Measurements from ENCODE around the gene PROSER2. TPM values are rescaled to one million over a fixed set of nuclear protein-coding genes. Genes with fewer than 3 reads are reported as not detected.

Gene PROSER2
- total and polyA plus RNA-seq, 2 donors (not counting 1 experiment from before 2014, with no cell fraction given), result 0.07 TPM; not detected in 1

DNA sequence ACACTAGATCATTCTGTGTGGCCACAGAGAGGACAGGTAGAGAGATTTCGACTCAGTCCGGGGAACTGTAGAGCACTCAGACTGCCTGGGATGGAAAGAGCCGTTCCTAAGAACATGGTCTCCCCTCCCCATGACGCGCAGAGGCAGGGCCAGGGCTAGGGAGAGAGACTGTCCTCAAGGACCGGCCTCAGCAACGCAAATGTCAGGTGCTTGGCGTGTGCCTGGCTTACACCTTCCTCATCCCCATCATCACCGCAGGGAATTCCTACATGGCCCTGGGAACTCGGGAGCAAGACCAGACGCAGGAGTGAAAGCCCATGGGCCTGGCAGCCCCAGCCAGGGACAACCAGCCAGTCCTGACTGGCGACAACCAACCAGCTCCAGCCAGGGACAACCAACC, 55.6 kb downstream of the PROSER2 start:
- Histone ChIP-seq H3K4me1 (ENCODE audit: control insufficient read depth in 2 of 2, insufficient read depth in 2 of 2, low read length in 2 of 2) (peaks cover 0 to 5% of the 10 kb centered on the region in 2 donors), H3K27me3 (replicated peaks in 1 of 4; ENCODE audit: control extremely low read depth in 1 of 4, control insufficient read depth in 3 of 4, insufficient read depth in 4 of 4, low read length in 3 of 4) (peaks cover 0 to 3% (median 0%) of the 10 kb centered on the region in 4 experiments), H3K27ac (ENCODE audit: low read length in 2 of 2) (no peak overlapping the region), H3K9me3 (ENCODE audit: control extremely low read depth in 1 of 3, control insufficient read depth in 2 of 3, insufficient read depth in 1 of 3, low read length in 2 of 3) (no peaks in the 10 kb centered on the region), H3K9ac (ENCODE audit: low read length) (no peak overlapping the region), H3K36me3 (replicated peaks in 1 of 2; ENCODE audit: control extremely low read depth in 1 of 2, control insufficient read depth in 1 of 2, extremely low read depth in 1 of 2, insufficient read depth in 2 of 2, low read length in 1 of 2) (no peaks in the 10 kb centered on the region), H3K4me3 (ENCODE audit: control extremely low read depth in 1 of 5, extremely low read depth in 1 of 5, insufficient read depth in 1 of 5, low read depth in 2 of 5, low read length in 4 of 5) (no peak overlapping the region), H3K4me2 (replicated peaks; ENCODE audit: low read depth, low read length, poor library complexity, severe bottlenecking) (no peak overlapping the region), H3K79me2 (ENCODE audit: control insufficient read depth, insufficient read depth, low read length) (no peaks in the 10 kb centered on the region), H4K20me1 (ENCODE audit: control insufficient read depth, insufficient read depth, low read length, poor library complexity, severe bottlenecking) (no peaks in the 10 kb centered on the region), H2AFZ (ENCODE audit: insufficient read depth, low read depth, low read length, poor library complexity, severe bottlenecking) (no peak overlapping the region)
- Mint-ChIP-seq H3K4me1 (no peaks in the 10 kb centered on the region), H3K9me3 (ENCODE audit: insufficient read depth) (no peaks in the 10 kb centered on the region), H3K27me3 (peaks cover 3% of the 10 kb centered on the region), H3K4me3 (no peak overlapping the region), H3K27ac (no peak overlapping the region)
- no peak for DNase-seq
- WGBS (ENCODE audit: insufficient coverage), result 97% methylated on average over 11 of the region's 12 CpGs
- CTCF ChIA-PET, result interaction anchor here (0.7 kb wide), 1 partner anchor 839 kb away, joined by 4 read pairs; no protein-coding TSS in a partner anchor
- intact Hi-C loops (cut with micrococcal nuclease), result no loop called here
- TF ChIP-seq, protein P1, sequence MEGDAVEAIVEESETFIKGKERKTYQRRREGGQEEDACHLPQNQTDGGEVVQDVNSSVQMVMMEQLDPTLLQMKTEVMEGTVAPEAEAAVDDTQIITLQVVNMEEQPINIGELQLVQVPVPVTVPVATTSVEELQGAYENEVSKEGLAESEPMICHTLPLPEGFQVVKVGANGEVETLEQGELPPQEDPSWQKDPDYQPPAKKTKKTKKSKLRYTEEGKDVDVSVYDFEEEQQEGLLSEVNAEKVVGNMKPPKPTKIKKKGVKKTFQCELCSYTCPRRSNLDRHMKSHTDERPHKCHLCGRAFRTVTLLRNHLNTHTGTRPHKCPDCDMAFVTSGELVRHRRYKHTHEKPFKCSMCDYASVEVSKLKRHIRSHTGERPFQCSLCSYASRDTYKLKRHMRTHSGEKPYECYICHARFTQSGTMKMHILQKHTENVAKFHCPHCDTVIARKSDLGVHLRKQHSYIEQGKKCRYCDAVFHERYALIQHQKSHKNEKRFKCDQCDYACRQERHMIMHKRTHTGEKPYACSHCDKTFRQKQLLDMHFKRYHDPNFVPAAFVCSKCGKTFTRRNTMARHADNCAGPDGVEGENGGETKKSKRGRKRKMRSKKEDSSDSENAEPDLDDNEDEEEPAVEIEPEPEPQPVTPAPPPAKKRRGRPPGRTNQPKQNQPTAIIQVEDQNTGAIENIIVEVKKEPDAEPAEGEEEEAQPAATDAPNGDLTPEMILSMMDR (IDR thresholded peaks at IDR 0.05), result no peak
- no peak for TF ChIP-seq EZH2 (IDR thresholded peaks at IDR 0.05; ENCODE audit: borderline replicate concordance, insufficient read depth, low read depth, low read length, poor library complexity, severe bottlenecking)
- POLR2A ChIA-PET, result no interaction called here
- no peak for ATAC-seq (ENCODE audit: low read depth)

DNA sequence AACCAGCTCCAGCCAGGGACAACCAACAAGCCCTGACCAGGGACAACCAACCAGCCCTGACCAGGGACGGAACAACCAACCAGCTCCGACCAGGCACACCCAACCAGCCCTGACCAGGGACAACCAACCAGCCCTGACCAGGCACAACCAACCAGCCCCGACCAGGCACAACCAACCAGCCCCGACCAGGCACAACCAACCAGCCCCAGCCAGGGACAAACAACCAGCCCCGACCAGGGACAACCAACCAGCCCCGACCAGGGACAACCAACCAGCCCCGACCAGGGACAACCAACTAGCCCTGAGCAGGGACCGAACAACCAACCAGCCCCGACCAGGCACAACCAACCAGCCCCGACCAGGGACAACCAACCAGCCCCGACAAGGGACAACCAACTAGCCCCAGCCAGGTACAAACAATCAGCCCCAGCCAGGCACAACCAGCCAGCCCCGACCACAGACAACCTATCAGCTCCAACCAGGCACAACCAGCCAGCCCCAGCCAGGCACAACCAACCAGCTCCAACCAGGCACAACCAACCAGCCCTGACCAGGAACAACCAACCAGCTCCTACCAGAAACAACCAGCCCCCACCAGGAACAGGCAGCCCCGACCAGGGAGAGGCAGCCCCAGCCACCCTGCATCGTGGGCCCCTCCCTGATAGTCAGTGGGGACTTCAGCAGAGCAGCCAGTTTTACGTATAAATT, 56.4 kb downstream of the PROSER2 start:
- intact Hi-C loops (cut with micrococcal nuclease), result no loop called here
- H3K4me1 ChIP-seq (ENCODE audit: control insufficient read depth in 2 of 2, insufficient read depth in 2 of 2, low read length in 2 of 2), result peaks cover 0 to 5% of the 10 kb centered on the region in 2 donors
- H3K4me2 ChIP-seq (replicated peaks; ENCODE audit: low read depth, low read length, poor library complexity, severe bottlenecking), result no peak overlapping the region
- no peak overlapping the region for H3K4me3 ChIP-seq (ENCODE audit: control extremely low read depth in 1 of 5, extremely low read depth in 1 of 5, insufficient read depth in 1 of 5, low read depth in 2 of 5, low read length in 4 of 5)
- H3K79me2 ChIP-seq (ENCODE audit: control insufficient read depth, insufficient read depth, low read length), result no peaks in the 10 kb centered on the region
- no peak overlapping the region for H3K27ac ChIP-seq (ENCODE audit: low read length in 2 of 2)
- H3K27ac Mint-ChIP-seq, result no peak overlapping the region
- no peaks in the 10 kb centered on the region for H3K27me3 Mint-ChIP-seq
- no peaks in the 10 kb centered on the region for H3K9me3 Mint-ChIP-seq (ENCODE audit: insufficient read depth)
- H4K20me1 ChIP-seq (ENCODE audit: control insufficient read depth, insufficient read depth, low read length, poor library complexity, severe bottlenecking), result no peaks in the 10 kb centered on the region
- ATAC-seq (ENCODE audit: low read depth) (no peak), DNase-seq (no peak)
- POLR2A ChIA-PET, result no interaction called here
- H3K9ac ChIP-seq (ENCODE audit: low read length), result no peak overlapping the region
- H3K27me3 ChIP-seq (replicated peaks in 1 of 4; ENCODE audit: control extremely low read depth in 1 of 4, control insufficient read depth in 3 of 4, insufficient read depth in 4 of 4, low read length in 3 of 4), result peaks cover 0 to 3% (median 0%) of the 10 kb centered on the region in 4 experiments
- no peaks in the 10 kb centered on the region for H3K9me3 ChIP-seq (ENCODE audit: control extremely low read depth in 1 of 3, control insufficient read depth in 2 of 3, insufficient read depth in 1 of 3, low read length in 2 of 3)
- TF ChIP-seq, protein P1 (IDR thresholded peaks at IDR 0.05), result no peak
- no peak for TF ChIP-seq EZH2 (IDR thresholded peaks at IDR 0.05; ENCODE audit: borderline replicate concordance, insufficient read depth, low read depth, low read length, poor library complexity, severe bottlenecking)
- 92% methylated on average over 15 of the region's 15 CpGs for WGBS (ENCODE audit: insufficient coverage)
- no peaks in the 10 kb centered on the region for H3K36me3 ChIP-seq (replicated peaks in 1 of 2; ENCODE audit: control extremely low read depth in 1 of 2, control insufficient read depth in 1 of 2, extremely low read depth in 1 of 2, insufficient read depth in 2 of 2, low read length in 1 of 2)
- no peak overlapping the region for H3K4me3 Mint-ChIP-seq
- no peaks in the 10 kb centered on the region for H3K4me1 Mint-ChIP-seq
- H2AFZ ChIP-seq (ENCODE audit: insufficient read depth, low read depth, low read length, poor library complexity, severe bottlenecking), result no peak overlapping the region
- CTCF ChIA-PET, result interaction anchor here (0.7 kb wide), 1 partner anchor 840 kb away, joined by 4 read pairs; no protein-coding TSS in a partner anchor
